GM19395 (cell line): Measurements from ENCODE around the gene MOV10L1.
"Not testable (repeated sequence)": the region's sequence is repeated elsewhere in the genome, so short reads cannot be mapped to it uniquely, and the experiment has no call there.

Experiments used
- ATAC-seq: cut with Tn5 transposase; IDR thresholded peaks from one replicate; pipeline ENCODE4 v1.9.1; 2021; ENCODE audit warnings: mild to moderate bottlenecking, moderate library complexity; ENCODE audit not compliant: unreplicated experiment

Gene MOV10L1

DNA sequence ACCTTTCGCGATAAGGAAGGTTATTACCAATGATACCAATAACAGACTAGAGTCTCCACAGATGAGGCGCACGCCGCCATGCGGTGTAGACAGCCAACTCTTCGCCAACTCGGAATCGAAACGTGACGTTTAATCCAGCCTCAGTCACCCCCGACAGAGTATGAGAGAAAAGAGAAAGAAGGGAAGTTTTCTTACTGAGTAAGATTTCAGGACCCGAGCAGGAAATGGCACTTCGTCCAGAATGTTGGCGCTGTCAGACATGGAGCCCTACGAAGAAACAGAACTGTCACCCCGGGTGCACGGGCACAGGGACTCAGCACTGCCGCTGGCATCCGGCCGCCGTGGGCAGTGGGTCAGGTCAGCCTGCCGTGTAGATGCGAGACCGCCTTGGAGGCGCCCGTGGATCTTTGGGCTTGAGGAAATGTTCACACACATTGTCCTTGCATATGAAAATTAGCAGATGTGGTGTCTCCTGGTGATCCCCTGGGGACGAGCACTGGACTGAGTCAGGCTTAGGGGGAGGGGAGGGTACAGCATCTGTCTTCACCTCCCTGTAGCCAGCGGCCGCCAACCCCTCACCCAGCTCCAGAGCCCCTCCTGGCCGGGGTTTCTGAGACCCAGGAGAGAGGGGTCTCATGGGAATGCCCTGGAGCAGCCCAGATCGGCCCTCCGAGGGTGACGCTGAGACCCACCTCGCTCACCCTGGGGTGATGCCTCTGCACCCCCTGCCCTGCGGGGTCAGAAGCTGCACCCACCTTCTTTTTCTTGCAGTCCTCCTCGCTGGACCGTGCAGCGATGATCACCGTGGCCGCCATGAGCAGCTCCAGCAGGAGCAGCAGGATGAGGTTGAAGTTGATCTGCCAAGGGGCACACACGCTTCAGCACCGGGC, 12.9 kb upstream of the MOV10L1 start:
- ATAC-seq = no peak

DNA sequence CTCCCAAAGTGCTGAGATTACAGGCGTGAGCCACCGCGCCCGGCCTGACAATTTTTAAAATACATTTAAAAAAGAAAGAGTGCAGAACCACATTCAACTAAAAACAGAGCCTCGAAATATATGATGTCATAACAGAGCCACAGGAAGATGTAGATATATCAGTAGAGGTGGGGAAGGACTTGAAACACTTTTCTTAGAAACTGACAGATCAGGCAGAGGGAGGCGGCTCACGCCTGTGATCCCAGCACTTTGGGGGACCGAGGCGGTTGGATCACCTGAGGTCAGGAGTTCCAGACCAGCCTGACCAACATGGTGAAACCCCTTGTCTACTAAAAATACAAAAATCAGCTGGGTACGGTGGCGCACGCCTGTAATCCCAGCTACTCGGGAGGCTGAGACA, 11.6 kb upstream of the MOV10L1 start:
- no peak for ATAC-seq

DNA sequence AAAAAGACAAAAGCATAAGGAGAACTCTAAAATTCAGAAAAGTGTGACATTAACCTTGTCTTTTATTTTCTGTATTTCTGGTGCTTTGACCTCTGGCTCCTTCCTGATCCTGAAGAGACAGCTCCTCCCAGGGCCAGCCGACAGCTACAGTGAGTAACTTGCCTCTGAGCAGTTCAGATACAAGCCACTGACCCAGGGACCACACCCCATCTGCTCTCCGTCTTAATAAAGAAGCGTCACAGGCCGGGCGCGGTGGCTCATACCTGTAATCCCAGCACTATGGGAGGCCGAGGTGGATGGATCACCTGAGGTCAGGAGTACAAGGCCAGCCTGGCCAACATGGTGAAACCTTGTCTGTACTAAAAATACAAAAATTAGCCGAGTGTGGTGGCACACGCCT, 11.0 kb upstream of the MOV10L1 start:
- no peak for ATAC-seq

DNA sequence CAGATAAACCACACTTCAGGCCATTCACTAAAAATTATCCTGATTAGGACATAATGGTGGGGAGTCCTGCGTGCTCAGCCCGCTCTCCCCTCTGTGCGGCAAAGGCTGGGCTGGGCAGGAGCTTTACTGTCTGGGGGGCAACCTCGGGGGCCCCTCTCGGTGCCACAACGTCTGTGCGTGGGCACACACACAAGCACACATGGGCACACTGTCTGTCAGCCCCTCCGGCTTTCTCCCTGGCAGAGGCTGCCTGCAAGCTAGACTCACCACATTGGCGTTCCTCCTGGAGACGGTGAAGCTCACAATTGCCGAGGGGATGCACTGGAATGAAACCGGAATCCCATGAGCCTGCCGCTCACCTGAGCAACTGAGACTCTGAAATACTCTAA, 9.7 kb upstream of the MOV10L1 start:
- ATAC-seq = no peak

DNA sequence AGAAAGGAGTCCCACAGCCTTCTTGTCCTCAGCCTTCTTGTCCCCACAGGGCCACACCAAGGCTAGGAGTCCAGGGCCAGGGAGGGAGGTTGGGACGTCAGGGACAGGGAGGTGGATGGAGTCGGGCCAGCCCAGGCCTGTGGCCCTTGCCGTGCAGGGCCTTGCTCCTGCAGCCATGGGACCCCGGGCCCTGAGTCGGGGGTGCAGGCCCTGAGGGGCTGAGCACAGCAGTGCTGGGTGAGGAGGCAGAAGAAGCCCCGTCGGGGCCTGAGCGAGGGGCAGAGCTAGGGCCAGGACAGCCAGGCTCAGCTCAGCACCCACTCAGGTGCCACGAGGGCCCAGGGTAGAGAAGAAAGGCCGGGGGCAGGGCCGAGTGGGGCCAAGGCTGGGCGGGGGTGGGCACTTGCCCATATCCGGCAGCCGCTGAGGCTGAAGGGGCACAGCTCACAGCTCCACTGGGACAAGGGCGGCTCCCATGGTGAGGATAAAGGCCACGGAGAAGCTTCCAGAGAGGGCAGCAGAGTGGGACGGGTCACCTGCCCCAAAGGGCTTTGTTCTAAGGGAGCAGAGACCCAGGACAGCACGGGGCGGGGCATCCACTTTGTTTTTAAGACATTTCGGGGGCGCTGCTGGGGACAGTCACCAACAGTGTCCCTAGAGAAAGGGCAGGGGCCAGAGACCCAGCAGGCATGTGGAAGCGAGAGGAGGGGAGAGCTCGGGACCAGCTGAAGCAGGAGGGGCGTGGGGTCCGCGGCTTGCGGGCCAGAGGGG, 8.2 kb upstream of the MOV10L1 start:
- no peak for ATAC-seq

DNA sequence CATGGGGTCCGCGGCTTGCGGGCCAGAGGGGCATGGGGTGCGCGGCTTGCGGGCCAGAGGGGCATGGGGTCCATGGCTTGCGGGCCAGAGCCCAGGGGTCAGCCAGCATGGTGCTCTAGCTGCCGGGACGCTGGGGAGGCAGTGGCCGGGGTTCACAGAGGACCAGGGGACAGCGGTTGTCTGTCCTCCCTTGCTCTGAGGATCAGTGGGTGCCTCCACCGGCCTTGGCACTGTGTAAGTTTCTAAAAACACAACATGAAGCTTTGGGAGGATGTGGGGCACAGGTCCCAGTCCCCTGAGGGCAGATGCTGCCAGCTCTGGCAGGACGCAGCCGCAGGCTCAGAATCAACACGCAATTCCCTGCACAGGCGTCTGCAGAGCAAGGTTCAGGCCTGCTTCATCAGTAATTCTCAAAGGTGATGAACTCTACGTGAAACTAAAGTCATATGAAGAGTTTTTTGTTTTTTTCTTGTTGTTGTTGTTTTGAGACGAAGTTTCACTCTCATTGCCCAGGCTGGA, 7.5 kb upstream of the MOV10L1 start:
- ATAC-seq = no peak

DNA sequence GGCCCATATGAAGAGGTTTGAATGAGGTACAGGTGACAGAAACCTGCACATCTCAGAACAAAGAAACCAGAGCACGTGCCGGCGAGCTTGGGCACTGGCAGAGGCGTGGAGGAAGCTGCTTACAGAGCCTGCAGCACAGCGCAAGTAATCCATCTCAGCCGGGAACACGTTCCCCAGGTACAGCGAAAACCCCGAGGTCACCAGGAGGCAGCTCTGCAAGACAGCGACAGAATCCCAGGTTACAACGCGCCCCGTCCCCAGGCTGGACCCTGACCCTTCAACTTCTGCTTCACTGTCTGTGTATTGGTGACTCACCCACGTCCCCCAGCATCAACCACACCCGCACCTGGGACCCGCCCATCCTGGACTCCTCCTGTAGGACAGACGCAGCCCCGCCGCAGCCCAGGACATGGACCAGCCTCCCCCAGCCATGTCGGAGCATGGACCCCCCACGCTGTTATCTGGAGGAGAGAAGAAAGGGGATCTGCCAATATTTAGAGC, 6.8 kb upstream of the MOV10L1 start:
- ATAC-seq = no peak

DNA sequence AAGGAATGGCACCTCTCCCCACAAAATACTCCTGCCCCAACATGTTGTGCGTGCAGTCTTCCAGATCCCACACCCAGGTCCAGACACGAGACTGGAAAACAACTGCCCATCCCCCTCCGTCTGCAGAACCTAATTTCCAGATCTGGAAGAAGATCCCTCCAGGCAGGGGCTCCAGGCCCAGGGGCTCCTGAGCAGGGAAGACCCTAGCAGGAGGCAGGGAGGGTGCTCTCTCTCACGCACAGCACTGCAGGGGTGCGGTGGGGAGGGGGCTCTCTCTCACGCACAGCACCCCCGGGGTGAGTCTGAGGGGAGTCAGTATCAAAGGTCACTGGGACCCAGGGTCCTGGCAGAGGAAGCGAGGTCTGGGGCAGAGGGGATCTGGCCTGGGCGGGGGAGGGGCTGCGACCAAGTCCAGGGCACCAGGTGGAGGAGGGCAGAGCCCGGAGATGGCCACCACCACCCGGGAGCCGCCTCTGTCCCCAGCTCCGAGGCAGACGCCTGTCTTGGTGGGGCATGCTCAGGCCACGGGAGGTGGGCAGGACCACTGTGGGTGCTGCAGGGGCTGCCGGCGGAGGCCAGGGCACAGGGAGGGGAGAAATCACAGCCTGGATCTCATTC, 6.2 kb upstream of the MOV10L1 start:
- no peak for ATAC-seq

DNA sequence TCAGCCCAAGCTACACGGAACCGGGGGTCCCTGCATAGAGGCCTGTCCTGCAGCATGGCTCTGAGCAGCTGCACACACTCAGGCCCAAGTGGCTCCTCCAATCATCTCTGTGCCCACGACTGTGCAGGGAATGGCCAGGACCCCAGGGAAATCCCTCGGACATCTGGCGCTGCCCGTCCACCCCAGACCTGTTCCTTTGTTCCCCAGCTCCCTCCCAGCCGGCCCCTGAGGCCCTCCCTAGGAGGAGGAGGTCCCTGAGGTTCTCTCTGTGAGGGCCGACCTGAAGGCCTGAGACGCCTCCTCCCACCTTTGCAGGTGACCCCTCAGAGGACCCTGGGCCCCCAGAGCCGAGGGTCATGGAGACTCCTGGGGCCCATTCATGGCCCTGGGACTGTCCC, 5.7 kb upstream of the MOV10L1 start:
- ATAC-seq = no peak

DNA sequence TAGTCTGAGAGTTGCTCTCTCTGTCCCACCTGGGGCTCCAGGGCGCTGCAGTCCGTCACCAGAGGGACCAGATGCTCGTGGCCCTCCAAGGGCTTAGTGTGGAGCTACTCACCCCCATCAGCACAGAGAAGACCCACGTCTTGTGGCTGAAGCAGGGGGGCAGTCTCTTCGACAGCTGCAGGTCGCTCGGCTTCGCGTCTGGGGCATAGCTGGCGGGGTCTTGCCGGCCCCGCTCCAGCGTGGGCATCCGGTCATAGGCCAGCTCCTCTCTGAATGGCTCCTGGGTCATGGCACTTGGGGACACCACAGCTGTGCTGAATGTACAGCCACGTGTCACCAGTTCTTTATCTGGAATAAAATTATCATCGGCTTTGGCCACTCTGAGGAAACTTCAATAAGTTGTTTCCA, 5.2 kb upstream of the MOV10L1 start:
- ATAC-seq = no peak

DNA sequence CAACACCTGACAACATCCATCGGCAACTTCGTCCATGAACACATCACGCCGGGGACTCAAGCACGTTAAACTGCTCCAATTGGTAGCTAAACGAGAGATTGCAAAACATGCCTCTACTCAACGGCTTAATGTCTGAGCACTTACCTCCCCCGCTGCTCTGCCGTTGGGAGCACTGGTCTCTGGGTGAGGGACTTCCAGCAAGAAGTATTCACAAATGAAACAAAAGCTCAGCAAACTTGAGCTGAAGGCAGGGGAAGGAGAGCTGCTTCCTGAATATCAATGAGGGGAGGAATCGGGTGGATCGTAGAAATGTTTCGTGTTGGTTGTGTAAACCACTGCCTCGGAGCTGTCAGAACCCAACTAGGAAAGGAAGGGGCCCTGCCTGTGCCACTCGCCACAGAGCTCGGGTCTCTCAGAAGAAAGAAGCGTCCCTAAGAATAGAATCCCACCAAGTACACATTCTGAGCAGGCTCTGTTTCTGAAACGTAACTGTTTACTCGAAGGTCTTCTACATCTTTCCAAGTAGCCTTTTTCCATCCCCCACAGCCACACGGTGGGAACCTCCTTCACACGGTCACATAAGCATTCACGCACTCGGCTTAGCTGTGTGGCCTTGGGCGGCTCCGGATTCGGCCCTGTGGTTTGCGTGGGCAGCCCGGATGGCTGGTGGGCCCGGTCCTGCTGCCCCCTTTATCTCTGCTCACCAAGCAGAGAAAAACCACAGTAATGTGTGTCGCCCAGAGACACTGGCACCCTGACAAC, 4.4 kb upstream of the MOV10L1 start, which contains the start of gene MLC1:
MLC1 (minus strand) TSS at position 216 of the 762 bp plus-strand sequence. CDS start 524 bp downstream, outside the sequence.
- no peak for ATAC-seq

DNA sequence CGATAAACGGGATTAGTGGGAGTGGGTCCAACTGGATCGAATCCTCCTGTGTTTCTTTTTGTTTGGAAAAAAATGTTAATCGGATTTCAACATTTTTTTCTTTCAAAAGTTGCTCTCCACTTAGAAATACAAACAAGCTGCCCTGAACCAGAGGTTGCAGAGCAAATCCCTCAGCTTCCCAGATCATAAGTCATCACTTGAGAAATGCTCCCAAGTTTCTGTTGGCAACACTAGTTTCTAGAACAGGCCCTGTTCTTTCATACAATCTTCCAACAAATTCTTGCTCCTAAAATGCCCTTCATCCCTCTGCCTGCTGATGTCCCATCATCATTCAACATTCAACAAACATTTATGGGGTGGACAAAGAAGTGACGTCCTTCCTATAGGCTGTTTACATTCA, 3.3 kb upstream of the MOV10L1 start:
- no peak for ATAC-seq

DNA sequence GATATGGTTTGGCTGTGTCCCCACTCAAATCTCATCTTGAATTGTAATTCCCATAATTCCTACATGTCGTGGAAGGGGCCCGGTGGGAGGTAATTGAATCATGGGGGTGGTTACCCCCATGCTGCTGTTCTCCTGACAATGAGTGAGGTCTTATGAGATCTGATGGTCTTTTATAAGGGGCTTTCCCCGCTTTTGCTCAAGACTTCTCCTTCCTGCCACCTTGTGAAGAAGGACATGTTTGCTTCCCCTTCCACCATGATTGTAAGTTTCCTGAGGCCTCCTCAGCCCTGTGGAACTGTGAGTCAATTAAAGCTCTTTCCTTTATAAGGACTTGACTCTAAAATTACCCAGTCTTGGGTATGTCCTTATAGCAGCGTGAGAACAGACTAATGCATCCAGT, 2.8 kb upstream of the MOV10L1 start:
- not testable (repeated sequence) for ATAC-seq

DNA sequence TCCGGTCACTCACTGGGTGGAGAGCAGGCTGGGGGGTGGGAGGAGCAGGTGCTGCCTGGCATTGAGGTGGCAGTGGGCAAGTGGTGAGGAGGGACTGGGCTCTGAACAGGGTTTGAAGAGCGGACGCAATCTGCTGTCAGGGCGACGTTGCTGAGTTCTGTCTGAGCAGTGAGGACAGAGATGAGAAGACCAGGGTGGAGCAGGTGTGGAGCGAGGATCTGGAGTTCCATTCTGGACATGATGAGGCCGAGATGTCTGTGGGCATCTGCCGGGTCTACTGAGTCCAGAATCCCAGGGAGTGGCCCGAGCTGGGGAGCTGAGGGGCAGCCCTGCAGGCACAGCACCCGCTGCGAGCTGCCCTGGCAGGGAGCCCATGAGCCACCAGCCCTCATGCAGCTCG, 2.2 kb upstream of the MOV10L1 start:
- no peak for ATAC-seq

DNA sequence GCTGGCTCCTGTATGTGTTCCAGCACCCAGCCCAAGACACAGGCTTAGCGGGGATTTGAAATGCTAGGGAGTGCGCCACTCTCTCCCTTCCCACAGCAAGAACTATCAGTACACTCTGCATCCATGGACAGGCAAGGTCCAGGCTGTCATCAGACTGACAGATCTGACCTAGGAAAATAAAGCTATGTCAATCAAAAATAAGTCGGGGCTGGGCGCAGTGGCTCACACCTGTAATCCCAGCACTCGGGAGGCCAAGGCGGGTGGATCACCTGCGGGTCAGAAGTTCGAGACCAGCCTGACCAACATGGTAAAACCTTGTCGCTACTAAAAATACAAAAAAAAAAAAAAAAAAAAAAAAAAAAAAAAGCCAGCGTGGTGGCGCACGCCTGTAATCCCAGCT, 1.7 kb upstream of the MOV10L1 start:
- ATAC-seq = no peak

DNA sequence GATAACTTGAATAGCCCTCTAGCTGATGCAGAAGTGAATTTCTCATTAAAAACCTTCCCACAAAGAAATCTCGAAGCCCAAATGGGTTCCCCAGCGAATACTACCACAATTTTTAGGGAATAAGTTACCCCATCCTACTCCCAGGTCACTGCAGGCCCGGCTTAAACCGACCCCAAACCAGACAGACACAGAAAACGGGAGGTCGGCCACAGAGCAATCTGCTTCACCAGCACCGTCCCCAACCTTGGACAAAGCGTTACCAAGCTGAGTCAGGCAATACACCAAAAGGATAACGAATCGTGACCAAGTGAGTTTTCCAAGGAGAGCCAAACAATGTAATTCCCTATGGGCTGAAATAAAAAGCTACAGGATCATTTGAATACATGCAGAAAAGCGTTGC, 575 bp upstream of the MOV10L1 start:
- ATAC-seq = no peak

DNA sequence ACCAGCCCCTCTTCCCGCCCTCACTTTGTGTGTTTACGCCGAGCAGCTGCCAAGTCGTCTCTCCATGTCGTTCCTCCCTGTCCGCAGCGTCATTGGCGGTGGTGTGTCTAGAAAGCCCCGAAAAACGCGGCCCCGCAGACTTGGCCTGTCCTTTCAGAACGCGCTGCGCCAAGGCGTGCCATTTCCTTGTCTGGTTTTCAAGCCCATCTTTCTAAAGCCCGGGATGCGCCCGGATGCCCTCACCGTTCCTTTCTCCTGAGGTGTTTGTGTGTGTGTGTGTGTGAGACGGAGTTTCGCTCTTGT, 557 bp downstream of the MOV10L1 start:
- no peak for ATAC-seq

DNA sequence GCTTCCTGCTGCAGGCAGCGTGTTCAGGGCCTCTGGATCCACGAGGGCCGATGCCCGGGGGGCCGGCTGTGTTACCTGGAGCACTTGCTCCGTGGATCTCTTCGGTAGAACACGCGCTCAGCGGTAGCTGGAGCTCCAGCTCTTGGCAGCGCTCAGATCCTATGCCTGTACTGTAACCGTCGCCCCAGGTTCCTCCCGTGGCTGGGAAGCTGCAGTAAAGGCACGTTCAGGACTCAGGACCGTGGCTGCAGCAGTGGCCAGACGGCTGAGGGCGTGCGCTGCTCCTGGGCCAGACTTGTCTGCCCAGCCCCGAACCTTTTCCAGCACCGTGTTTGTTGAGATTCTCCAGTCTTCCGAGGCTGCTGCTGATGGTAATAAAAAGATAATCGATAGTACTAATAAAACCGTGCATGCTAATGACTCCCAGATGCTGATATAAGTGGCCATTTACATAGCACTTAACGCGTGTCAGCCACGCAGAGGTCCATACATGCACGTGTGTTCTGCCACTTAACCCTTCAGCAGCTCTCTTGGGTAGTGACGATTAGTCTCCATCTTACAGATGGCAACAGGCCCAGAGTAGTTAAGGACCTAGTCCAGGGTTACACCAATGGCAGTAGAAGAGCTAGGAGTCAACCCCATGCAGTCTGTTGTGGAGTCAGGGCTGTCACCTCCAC, 1.4 kb downstream of the MOV10L1 start:
- no peak for ATAC-seq

DNA sequence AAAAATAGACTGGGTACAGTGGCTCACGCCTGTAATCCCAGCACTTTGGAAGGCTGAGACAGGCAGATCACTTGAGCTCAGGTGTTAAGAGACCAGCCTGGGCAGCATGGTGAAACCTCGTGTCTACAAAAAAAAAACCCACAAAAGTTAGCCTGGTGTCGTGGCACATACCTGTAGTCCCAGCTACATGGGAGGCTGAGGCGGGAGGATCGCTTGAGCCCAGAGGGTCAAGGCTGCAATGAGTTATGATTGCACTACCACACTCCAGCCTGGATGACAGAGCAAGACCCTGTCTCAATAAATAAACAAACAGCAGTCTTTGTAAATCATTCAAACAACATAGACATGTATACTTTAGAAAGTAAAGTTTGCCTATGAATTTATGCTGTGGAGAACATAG, 2.5 kb downstream of the MOV10L1 start:
- ATAC-seq = no peak

DNA sequence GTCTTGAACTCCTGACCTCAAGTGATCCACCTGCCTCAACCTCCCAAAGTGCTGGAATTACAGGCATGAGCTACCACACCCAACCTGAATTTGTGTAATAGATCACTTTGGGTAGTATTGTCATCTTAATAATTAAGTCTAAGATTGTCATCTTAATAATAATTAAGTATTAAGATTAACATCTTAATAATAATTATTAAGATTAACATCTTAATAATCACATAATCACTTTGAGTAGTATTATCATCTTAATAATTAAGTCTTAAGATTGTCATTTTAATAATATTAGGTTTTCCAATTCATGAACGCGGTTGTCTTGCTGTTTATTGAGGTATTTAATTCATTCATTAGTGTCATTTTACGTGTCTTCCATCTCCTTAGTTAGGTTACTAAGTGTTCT, 8.2 kb downstream of the MOV10L1 start:
- ATAC-seq = no peak
